HG03045 (cell line): ENCODE data around the gene PGR.

Source experiments
- ATAC-seq: cut with Tn5 transposase; IDR thresholded peaks from one replicate; pipeline ENCODE4 v1.9.1; 2021; ENCODE audit warnings: mild to moderate bottlenecking, moderate library complexity; ENCODE audit not compliant: unreplicated experiment

The PGR gene

GRCh38 chr11:101129203-101129943 lies at the start of gene PGR:
Gene PGR (minus strand): TSS chr11:101129813. CDS start chr11:101129070, 743 bp downstream.
- no peak for ATAC-seq

- no peak for ATAC-seq
Measured at GRCh38 chr11:101176381-101176780, 46.8 kb upstream of the PGR start.

- no peak for ATAC-seq
Measured at GRCh38 chr11:101169944-101170343, 40.3 kb upstream of the PGR start.

- ATAC-seq, result no peak
Measured at GRCh38 chr11:101166038-101166437, 36.4 kb upstream of the PGR start.

- ATAC-seq, result no peak
Measured at GRCh38 chr11:101158119-101158518, 28.5 kb upstream of the PGR start.

- ATAC-seq, result no peak
Measured at GRCh38 chr11:101138245-101138930, 8.8 kb upstream of the PGR start.

GRCh38 chr11:101133190-101133589 lies 3.6 kb upstream of the PGR start:
- no peak for ATAC-seq

GRCh38 chr11:101128571-101129202 lies 926 bp downstream of the PGR start:
- ATAC-seq, result no peak

GRCh38 chr11:101127699-101128570 lies 1.7 kb downstream of the PGR start:
- ATAC-seq, result no peak

- no peak for ATAC-seq
Measured at GRCh38 chr11:101127197-101127698, 2.4 kb downstream of the PGR start.

- ATAC-seq, result no peak
Measured at GRCh38 chr11:101126551-101127196, 2.9 kb downstream of the PGR start.

GRCh38 chr11:101115671-101116160 lies 13.9 kb downstream of the PGR start:
- no peak for ATAC-seq

GRCh38 chr11:101113540-101113939 lies 16.1 kb downstream of the PGR start:
- no peak for ATAC-seq

GRCh38 chr11:101104716-101105115 lies 24.9 kb downstream of the PGR start:
- ATAC-seq, result no peak

GRCh38 chr11:101103433-101103832 lies 26.2 kb downstream of the PGR start:
- no peak for ATAC-seq

- no peak for ATAC-seq
Measured at GRCh38 chr11:101100601-101101000, 29.0 kb downstream of the PGR start.

- no peak for ATAC-seq
Measured at GRCh38 chr11:101096036-101096704, 33.4 kb downstream of the PGR start.

- ATAC-seq, result no peak
Measured at GRCh38 chr11:101091781-101092180, 37.8 kb downstream of the PGR start.

GRCh38 chr11:101090679-101091270 lies 38.8 kb downstream of the PGR start:
- ATAC-seq, result no peak
